Tibial nerve (tissue), 4 donors: ENCODE results near the gene C5orf63.

Source experiments
- CTCF ChIP-seq, 5 experiments: fragments of 200-600 bp in 3 of 5; fragments of 450-650 bp in 2 of 5; sonication (generic) in 3 of 5; IDR thresholded peaks; one replicate each; pipeline ENCODE4 v1.5.1; 2016 to 2019; ENCODE audit warnings: antibody characterized with exemption in 5 of 5, mild to moderate bottlenecking in 3 of 5, moderate library complexity in 2 of 5
- EP300 ChIP-seq, 2 donors: sonication (generic); formaldehyde crosslinking; IDR thresholded peaks; one replicate each; pipeline ENCODE4 v1.6.1; 2017; ENCODE audit warnings: antibody characterized with exemption in 2 of 2, mild to moderate bottlenecking in 1 of 2

DNA sequence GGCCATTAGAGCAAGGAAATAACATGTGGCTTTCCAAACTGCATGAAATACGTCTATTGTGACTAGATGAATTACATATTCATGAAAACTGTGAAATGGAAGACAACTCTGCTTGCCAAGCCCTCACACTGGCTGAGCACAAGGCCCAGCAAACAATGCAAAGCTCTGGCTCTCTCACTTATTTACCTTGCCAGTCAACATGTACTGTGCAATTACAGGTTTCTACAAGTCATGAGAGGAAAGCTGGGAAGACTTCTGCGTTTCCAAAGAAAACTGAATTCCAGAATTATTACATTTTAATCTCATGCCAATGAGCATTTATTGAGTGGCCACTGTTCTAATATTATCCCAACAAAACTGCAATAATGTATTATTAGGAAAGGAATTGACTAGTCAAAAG, 12.1 kb upstream of the C5orf63 start:
- TF ChIP-seq CTCF (IDR thresholded peaks at IDR 0.05) (no peak), EP300 (IDR thresholded peaks at IDR 0.05) (no peak)
